Vagina (tissue), 2 donors: ENCODE measurements around the gene EEF2KMT. TPM values are rescaled to one million over a fixed set of nuclear protein-coding genes. Genes with fewer than 3 reads are reported as not detected.

Source experiments
- DNase-seq, 2 donors: peaks; one replicate each; pipeline ENCODE4 v3.0.0-alpha.2; 2017; ENCODE audit errors: extremely low spot score in 2 of 2
- H3K27ac ChIP-seq: fragments of 200-600 bp; sonication (generic); one replicate; pipeline ENCODE4 v1.5.1; 2019
- H3K27me3 ChIP-seq: fragments of 200-600 bp; sonication (generic); one replicate; pipeline ENCODE4 v1.5.1; 2019
- H3K36me3 ChIP-seq, 2 donors: fragments of 200-600 bp; sonication (generic); one replicate each; pipeline ENCODE4 v1.5.1; 2017 to 2019
- H3K4me1 ChIP-seq: fragments of 200-600 bp; sonication (generic); one replicate; pipeline ENCODE4 v1.5.1; 2019
- H3K4me3 ChIP-seq, 2 donors: fragments of 200-600 bp; sonication (generic); 1 replicate in 1 of 2; 2 replicates in 1 of 2; pipeline ENCODE4 v1.5.1; 2016 to 2019
- H3K9me3 ChIP-seq: fragments of 200-600 bp; sonication (generic); one replicate; pipeline ENCODE4 v1.5.1; 2019
- POLR2A ChIP-seq, 2 donors: fragments of 450-650 bp; IDR thresholded peaks; one replicate each; pipeline ENCODE4 v1.6.1; 2017; ENCODE audit warnings: antibody characterized with exemption in 2 of 2, mild to moderate bottlenecking in 2 of 2, moderate library complexity in 2 of 2
- POLR2AphosphoS5 ChIP-seq, 2 donors: sonication (generic); formaldehyde crosslinking; IDR thresholded peaks; one replicate each; pipeline ENCODE4 v1.9.0; 2017; ENCODE audit warnings: antibody characterized with exemption in 2 of 2, mild to moderate bottlenecking in 2 of 2, low read depth in 1 of 2; ENCODE audit not compliant: insufficient read depth in 1 of 2
- intact Hi-C: fragments of 100-400 bp; cut with DNase I; formaldehyde crosslinking; loops from one replicate; pipeline ENCODE4 v1.15.1; 2023
- total RNA-seq: library from RNA; depleted of rRNA; stranded (reverse); fragments of >200 nt; gene quantifications from one replicate; pipeline ENCODE4 v1.2.3, GENCODE V29; 2016
- TF ChIP-seq, protein P1 (sequence below), 3 experiments: fragments of 450-650 bp in 2 of 3; fragments of 200-600 bp in 1 of 3; sonication (generic) in 1 of 3; IDR thresholded peaks; one replicate each; pipeline ENCODE4 v1.5.1; 2017 to 2019; ENCODE audit warnings: antibody characterized with exemption in 3 of 3, mild to moderate bottlenecking in 2 of 3, moderate library complexity in 2 of 3

The EEF2KMT gene
- total RNA-seq, 1 donor from 2014 or later = 15.7 TPM

DNA sequence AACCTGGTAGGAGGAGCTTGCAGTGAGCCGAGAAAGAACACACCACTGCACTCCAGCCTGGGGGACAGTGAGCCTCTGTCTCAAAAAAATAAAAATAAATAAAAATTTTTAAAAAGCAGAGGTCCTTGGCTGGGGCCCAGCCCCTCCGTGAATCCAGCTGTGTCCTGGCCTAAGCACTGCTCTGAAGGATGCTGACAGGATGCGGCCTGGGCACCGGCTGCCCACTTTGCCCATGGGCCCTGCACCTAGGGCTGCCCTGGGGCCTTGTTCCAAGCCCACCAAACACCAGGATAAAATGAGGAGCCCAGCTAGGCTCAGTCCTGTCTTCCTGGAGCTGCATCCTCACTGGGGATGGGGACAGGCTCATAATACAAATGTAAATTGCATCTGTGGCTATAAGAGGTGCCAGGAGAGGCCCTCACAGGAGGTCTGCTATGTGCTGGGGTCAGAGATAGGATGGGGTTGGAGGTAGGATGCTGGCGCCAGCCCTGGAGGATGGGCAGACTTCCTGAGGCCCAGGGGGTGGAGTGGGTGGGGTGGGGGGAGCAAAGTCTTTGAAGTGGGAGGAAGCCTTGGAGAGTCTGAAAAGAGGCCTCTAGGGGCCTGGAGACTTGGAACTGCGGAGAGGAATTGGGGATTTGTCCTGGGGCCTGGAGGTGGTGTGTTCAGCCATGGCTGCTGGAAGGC lies 38.1 kb downstream of the EEF2KMT start:
- no peak overlapping the region for H3K4me3 ChIP-seq
- H3K27me3 ChIP-seq = no peaks in the 10 kb centered on the region
- no peaks in the 10 kb centered on the region for H3K36me3 ChIP-seq
- intact Hi-C loops = no loop called here
- H3K4me1 ChIP-seq = no peaks in the 10 kb centered on the region
- no peaks in the 10 kb centered on the region for H3K9me3 ChIP-seq
- no peak for DNase-seq
- TF ChIP-seq POLR2AphosphoS5 (IDR thresholded peaks at IDR 0.05; ENCODE audit: insufficient read depth in 1 of 2, low read depth in 1 of 2) (no peak), POLR2A (IDR thresholded peaks at IDR 0.05) (no peak)
- TF ChIP-seq, protein P1, sequence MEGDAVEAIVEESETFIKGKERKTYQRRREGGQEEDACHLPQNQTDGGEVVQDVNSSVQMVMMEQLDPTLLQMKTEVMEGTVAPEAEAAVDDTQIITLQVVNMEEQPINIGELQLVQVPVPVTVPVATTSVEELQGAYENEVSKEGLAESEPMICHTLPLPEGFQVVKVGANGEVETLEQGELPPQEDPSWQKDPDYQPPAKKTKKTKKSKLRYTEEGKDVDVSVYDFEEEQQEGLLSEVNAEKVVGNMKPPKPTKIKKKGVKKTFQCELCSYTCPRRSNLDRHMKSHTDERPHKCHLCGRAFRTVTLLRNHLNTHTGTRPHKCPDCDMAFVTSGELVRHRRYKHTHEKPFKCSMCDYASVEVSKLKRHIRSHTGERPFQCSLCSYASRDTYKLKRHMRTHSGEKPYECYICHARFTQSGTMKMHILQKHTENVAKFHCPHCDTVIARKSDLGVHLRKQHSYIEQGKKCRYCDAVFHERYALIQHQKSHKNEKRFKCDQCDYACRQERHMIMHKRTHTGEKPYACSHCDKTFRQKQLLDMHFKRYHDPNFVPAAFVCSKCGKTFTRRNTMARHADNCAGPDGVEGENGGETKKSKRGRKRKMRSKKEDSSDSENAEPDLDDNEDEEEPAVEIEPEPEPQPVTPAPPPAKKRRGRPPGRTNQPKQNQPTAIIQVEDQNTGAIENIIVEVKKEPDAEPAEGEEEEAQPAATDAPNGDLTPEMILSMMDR (IDR thresholded peaks at IDR 0.05) = no peak
- H3K27ac ChIP-seq = no peak overlapping the region

DNA sequence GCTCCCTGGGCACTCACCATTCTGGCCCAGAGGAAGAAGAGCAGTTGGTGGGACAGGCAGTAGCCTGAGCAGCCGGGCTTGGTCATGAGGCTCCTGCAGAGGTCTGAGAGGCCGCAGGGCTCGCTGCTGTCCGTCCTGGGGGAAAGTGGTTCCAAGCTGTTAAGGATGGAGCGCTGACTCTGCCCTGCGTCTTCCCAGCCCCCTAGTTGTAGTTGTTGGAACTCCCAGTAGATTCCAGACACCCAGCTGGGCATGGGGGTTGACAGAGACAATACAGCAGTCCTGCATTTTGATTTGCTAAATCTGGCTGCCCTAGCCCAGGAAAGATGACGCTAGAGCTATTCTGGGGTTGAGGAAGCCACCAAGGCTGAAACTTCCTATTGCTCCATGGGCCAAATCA lies 39.1 kb downstream of the EEF2KMT start:
- H3K4me3 ChIP-seq = no peak overlapping the region
- no peak overlapping the region for H3K27ac ChIP-seq
- no peak for DNase-seq
- H3K9me3 ChIP-seq = no peaks in the 10 kb centered on the region
- no peaks in the 10 kb centered on the region for H3K27me3 ChIP-seq
- intact Hi-C loops = no loop called here
- H3K4me1 ChIP-seq = no peaks in the 10 kb centered on the region
- H3K36me3 ChIP-seq = no peaks in the 10 kb centered on the region
- TF ChIP-seq POLR2A (IDR thresholded peaks at IDR 0.05) (no peak), POLR2AphosphoS5 (IDR thresholded peaks at IDR 0.05; ENCODE audit: insufficient read depth in 1 of 2, low read depth in 1 of 2) (no peak)
- TF ChIP-seq, protein P1 (IDR thresholded peaks at IDR 0.05) = no peak

DNA sequence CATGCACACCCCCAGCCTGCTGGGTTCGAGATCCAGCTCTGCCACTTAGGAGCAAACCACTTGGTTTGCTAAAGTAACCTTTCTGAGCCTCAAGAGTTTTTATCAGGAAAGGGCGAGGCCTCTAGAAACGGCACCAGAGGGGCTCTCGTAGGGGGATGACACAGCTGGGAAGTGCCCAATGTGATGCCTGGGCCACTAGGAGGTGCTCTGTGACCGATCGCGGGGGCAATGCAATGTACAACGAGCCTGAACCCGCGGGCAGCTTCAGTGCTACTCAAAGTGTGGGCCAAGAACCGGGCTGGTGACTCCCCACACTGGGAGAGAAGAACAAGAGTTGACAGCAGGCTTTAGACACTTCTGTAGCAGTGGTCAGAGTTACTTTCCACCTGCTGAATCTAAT lies 41.2 kb downstream of the EEF2KMT start:
- no peak for DNase-seq
- Histone ChIP-seq H3K4me3 (no peak overlapping the region), H3K9me3 (no peaks in the 10 kb centered on the region), H3K4me1 (no peaks in the 10 kb centered on the region), H3K27me3 (no peaks in the 10 kb centered on the region), H3K36me3 (no peaks in the 10 kb centered on the region), H3K27ac (no peak overlapping the region)
- TF ChIP-seq POLR2AphosphoS5 (IDR thresholded peaks at IDR 0.05; ENCODE audit: insufficient read depth in 1 of 2, low read depth in 1 of 2) = no peak
- TF ChIP-seq, protein P1 (IDR thresholded peaks at IDR 0.05) = no peak
- TF ChIP-seq POLR2A (IDR thresholded peaks at IDR 0.05) = no peak
- intact Hi-C loops = no loop called here

DNA sequence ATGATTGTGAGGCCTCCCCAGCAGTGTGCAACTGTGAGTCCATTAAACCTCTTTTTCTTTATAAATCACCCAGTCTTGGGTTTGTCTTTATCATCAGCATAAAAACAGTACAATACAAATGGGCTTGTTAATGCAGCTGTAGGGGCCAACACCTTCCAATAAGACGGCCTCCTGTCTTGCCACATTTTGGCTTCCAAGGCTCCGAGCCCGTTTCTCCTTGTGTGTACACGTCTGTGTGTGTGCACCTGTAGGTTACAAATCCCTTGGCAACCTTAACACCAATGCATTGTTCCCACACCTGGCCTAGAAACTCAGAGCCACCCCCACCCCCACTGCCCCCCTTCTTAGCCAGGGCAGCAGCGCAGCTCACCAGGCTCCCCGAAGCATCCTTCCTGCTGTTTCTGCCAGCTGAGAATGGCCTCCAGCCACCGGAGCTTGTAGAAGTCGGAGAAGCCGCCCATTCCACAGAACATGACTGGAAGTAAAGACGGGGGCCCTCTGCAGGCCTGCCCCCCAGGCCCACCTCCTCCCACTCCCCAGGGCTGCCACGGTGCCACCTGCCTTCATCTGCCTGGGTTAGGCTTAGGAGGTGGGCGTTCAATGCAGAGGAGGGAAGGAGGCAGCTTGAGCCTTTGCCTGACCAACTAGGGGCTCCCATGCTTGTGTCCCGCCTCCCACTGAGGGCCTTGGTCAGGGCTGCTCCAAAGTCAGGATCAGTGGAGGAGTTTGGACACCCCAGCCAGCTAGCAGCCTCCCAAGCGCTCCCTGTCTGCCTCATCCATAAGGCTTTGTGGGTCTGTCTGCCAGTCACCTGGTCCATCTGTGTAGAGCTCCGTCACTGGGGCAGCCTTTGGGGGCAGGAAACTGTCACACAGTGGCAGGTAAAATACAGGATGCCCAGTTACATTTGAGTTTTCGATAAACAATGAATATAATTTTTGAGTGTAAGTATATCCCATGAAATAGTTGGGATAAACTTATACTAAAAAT lies 42.4 kb downstream of the EEF2KMT start:
- Histone ChIP-seq H3K36me3 (no peaks in the 10 kb centered on the region), H3K27me3 (no peaks in the 10 kb centered on the region), H3K4me3 (no peak overlapping the region), H3K4me1 (no peaks in the 10 kb centered on the region), H3K27ac (no peak overlapping the region), H3K9me3 (no peaks in the 10 kb centered on the region)
- intact Hi-C loops = no loop called here
- TF ChIP-seq POLR2A (IDR thresholded peaks at IDR 0.05) (no peak), POLR2AphosphoS5 (IDR thresholded peaks at IDR 0.05; ENCODE audit: insufficient read depth in 1 of 2, low read depth in 1 of 2) (no peak)
- TF ChIP-seq, protein P1 (IDR thresholded peaks at IDR 0.05) = no peak
- DNase-seq = no peak
